T-helper 2 cell (primary cell): ENCODE results near the gene NXN.
"Not testable (repeated sequence)": the region's sequence is repeated elsewhere in the genome, so short reads cannot be mapped to it uniquely, and the experiment has no call there.

Experiments
- DNase-seq, 5 experiments: peaks; one replicate each; pipeline versions ENCODE4 v3.0.0 to v3.0.0-alpha.2; 2012 to 2022

Gene NXN

DNA sequence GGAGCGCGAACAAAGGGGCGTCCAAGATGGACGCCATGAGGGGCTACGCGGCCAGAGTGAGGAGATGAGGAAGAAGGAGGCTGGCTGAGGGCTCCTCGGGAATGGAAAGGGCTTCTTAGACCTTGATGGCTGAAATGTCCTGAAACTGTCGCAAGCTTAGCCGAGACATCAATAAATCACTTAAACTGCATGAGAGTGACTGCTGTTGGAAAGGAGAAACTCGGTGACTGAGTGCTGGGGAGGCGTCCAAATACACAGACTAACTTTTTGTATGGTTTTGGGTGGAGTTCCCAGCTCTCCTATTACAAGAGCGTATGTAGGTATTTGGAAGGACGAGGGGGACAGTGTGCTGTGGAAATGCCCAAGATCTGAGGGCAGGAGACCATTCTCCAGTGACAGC lies 226.2 kb downstream of the NXN start:
- DNase-seq, result no peak

DNA sequence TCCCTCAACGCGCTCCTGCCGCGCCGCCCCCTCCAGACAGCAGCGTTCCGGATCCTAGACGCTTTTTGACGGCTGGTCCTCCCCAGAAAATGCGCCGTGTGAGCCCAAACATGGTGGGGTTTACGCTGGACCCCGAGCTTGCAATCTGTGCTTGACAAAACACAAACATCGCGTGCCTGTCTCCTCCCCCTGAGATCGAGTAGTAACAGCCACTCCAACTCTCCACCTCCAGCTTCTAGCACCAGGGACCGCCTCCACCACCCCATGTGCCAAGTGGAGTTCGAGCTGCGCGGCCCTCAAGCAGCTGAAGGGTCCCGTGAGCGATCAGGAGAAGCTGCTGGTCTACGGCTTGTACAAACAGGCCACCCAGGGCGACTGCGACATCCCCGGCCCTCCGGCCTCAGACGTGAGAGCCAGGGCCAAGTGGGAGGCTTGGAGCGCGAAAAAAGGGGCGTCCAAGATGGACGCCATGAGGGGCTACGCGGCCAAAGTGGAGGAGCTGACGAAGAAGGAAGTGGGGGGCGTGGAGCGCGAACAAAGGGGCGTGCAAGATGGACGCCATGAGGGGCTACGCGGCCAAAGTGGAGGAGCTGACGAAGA lies 226.9 kb downstream of the NXN start:
- peak in 2 of 5 experiments; percentile 15 to 66 for DNase-seq

DNA sequence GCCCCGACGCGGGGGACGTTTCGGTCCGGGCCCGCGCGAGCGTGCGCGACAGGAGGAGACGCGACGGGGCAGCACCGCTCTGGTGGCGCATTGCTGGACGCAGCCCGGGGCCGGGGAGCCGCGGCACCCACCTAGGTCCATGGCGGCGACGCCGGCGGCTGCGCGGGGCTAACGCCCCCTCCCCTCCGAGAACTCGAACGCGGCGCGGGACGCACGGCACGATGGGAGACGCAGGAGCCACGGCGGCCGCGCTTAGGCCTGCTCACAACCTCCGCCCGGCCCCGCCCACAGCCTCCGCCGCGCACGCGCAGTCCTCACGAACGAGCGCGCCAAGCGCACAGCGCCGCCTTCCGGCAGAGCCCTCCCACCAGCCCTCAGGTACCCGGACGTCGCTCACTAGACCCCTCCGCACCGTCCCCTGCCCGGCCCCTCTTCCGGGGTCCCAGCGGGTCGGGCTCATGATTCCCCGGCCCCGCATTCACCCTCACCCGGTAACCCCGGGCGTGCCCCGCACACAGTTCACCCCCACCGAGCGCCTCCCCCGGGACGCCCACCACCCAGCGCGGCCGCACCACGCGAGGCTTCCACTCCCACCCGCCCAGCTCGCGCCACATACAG lies 227.5 kb downstream of the NXN start, which contains the start of gene GEMIN4:
GEMIN4 (minus strand) TSS at position 263 of the 618 bp plus-strand sequence; CDS start at position 141, 122 bp downstream.
- DNase-seq, result peak; percentile 92 to 98 (median 94)

DNA sequence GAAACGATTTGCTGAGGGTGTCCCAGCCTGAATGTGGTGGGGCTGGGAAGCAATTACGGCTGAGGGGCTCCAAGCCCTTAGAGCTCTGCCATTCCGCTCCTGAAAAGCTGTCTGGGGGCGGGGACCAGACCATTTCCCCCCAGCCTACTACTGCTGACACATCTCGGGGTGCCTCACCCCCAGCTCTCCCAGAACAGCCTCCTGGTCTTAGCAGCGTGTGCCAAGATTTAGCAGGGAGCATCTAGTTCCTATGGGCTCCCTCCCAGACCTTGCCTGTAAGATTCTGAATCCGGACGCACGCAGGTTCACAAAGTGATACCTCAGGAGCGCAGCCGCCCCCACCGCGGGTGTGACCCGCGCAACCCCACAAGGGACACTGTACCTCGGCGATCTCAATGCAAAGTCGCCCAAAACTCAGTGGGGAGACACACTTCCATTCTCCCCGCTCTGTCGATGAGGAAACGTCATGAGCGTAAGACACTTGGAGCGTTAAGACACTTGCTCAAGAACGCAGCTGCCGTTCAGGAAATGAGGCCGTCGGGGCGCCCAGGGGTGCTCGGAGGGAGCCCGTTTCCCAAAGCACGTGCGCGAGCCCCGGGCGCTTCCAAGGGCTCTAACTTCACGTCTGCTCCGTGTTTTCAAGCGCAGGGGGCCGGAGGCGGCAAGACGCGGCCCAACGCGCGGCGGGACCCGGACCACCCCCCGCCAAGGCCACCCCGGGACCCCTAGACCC lies 228.1 kb downstream of the NXN start:
- DNase-seq, result peak in 3 of 5 experiments; percentile 32 to 78 (median 45)

DNA sequence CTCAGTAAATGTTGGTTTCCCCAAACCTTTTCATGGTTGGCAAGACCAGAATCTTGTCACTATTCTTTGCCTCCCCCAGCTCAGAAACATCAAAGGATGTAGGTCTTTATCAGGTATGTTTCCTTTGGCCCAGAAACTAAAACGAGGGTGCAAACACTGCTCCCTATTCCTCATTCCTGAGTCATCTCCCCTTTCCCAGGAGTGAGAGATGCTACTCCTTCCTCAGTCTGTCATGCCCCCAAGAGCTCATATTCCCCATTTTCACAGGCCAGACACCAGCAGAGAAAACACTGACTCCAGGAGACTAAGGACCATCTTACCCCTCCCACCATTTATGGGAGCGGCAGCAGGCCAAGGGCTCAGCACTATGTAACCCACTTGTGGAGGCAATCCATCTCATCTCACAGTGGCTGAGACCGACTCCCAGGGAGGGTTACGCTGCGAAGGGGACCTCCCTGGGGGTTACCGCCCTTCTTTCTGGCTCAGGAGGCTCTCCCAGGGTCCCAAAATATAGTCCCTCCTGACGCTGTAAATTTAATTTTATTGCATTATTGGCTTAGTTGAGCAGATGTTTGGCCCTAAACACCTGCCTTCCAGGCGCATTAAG lies 229.0 kb downstream of the NXN start:
- no peak for DNase-seq

DNA sequence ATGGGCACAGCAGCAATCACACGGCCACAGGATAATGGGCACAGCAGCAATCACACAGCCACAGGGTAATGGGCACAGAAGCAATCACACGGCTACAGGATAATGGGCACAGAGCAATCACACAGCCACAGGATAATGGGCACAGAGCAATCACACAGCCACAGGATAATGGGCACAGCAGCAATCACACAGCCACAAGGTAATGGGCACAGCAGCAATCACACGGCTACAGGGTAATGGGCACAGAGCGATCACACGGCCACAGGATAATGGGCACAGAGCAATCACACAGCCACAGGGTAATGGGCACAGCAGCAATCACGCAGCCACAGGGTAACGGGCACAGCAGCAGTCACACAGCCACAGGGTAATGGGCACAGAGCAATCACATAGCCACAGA lies 230.2 kb downstream of the NXN start:
- not testable (repeated sequence) for DNase-seq
